ENCODE data around the gene BAX. TPM values are rescaled to one million over a fixed set of nuclear protein-coding genes. Genes with fewer than 3 reads are reported as not detected.

Gene BAX
- total RNA-seq, 1 experiment from 2014 or later, result 107 TPM

DNA sequence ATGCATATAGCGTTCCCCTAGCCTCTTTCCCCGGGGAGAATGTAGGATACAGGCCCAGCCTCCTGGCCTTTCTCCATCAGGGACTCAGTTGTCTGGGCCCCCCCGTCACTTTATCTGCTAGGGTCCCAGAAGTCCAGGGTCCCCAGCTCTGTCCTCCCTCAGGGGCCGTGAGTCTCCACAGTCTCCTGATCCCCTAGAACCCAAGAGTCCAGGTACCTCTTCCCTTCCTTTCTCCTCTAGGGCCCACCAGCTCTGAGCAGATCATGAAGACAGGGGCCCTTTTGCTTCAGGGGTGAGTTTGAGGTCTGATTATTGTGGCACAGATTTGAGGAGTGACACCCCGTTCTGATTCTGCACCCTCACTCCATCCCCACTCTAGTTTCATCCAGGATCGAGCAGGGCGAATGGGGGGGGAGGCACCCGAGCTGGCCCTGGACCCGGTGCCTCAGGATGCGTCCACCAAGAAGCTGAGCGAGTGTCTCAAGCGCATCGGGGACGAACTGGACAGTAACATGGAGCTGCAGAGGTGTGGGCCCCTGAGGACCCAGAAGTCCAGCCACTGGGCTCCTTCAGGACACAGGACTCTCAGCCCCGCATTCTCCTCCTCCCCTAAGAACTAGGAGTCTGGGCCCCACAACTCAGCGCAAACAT, 758 bp downstream of the BAX start:
- Mint-ChIP-seq H3K27ac (ENCODE audit: unreplicated experiment) (peak overlapping the region; percentile 91), H3K4me3 (ENCODE audit: unreplicated experiment) (peak overlapping the region; percentile 85), H3K4me1 (ENCODE audit: low read depth, unreplicated experiment) (peaks cover 6% of the 10 kb centered on the region), H3K27me3 (ENCODE audit: insufficient read depth, unreplicated experiment) (no peaks in the 10 kb centered on the region), H3K36me3 (ENCODE audit: insufficient read depth, unreplicated experiment) (peaks cover 44% of the 10 kb centered on the region), H3K9me3 (ENCODE audit: unreplicated experiment) (no peaks in the 10 kb centered on the region)
- no peak for TF ChIP-seq CTCF (IDR thresholded peaks at IDR 0.05; ENCODE audit: insufficient read depth in 1 of 2, low read depth in 1 of 2, low read length in 1 of 2, severe bottlenecking in 1 of 2, unreplicated experiment in 1 of 2)
- no peaks in the 10 kb centered on the region for H3K27me3 ChIP-seq (replicated peaks; ENCODE audit: control insufficient read depth, insufficient read depth, low read length)
- ChIA-PET POLR2A (interaction anchor here (0.6 kb wide), 1 partner anchor 11 kb away, joined by 3 read pairs; no protein-coding TSS in a partner anchor), CTCF (no interaction called here)
- peaks cover 11% of the 10 kb centered on the region for H3K4me1 ChIP-seq
- BruUV-seq (replicated peaks), result no TSS peak
- intact Hi-C loops (cut with micrococcal nuclease; ENCODE audit: unreplicated experiment), result loop anchor here (2.0 kb wide), 1 partner anchor 55 kb away; the partner anchor contains the start of gene NUCB1
- H3K36me3 ChIP-seq (ENCODE audit: control insufficient read depth, insufficient read depth, low read length), result peaks cover 2% of the 10 kb centered on the region; the same call in 1 of the 2 replicates
- peak overlapping the region; percentile 70 for H3K4me3 ChIP-seq (ENCODE audit: low read depth, low read length)
- no peaks in the 10 kb centered on the region for H3K9me3 ChIP-seq
- no peak for DNase-seq

DNA sequence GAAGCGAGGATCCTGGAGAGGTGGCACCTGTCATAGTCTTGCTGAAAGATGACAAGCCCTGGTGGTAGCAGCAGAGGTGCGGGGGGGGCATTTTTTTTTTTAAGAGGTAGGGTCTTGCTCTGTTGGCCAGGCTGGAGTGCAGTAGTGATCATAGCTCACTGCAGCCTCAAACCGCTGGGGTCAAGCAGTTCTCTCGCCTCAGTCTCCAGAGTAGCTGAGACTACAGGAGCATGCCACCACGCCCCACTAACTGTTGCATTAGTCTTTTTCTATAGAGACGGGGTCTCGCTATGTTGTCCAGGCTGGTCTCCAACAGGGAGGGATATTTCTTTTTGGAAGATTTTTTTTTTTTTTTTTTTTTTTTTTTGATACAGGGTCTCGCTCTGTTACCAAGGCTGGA, 3.3 kb downstream of the BAX start:
- no TSS peak for BruUV-seq (replicated peaks)
- no peak for TF ChIP-seq CTCF (IDR thresholded peaks at IDR 0.05; ENCODE audit: insufficient read depth in 1 of 2, low read depth in 1 of 2, low read length in 1 of 2, severe bottlenecking in 1 of 2, unreplicated experiment in 1 of 2)
- Mint-ChIP-seq H3K27me3 (ENCODE audit: insufficient read depth, unreplicated experiment) (no peaks in the 10 kb centered on the region), H3K9me3 (ENCODE audit: unreplicated experiment) (no peaks in the 10 kb centered on the region), H3K4me1 (ENCODE audit: low read depth, unreplicated experiment) (peaks cover 28% of the 10 kb centered on the region), H3K36me3 (ENCODE audit: insufficient read depth, unreplicated experiment) (peaks cover 68% of the 10 kb centered on the region), H3K4me3 (ENCODE audit: unreplicated experiment) (no peak overlapping the region), H3K27ac (ENCODE audit: unreplicated experiment) (no peak overlapping the region)
- ChIA-PET CTCF (interaction anchor here (0.7 kb wide), 1 partner anchor 35 kb away, joined by 3 read pairs; the partner anchor contains the start of gene RUVBL2), POLR2A (no interaction called here)
- Histone ChIP-seq H3K27me3 (replicated peaks; ENCODE audit: control insufficient read depth, insufficient read depth, low read length) (no peaks in the 10 kb centered on the region), H3K4me3 (ENCODE audit: low read depth, low read length) (no peak overlapping the region), H3K36me3 (ENCODE audit: control insufficient read depth, insufficient read depth, low read length) (peaks cover 2% of the 10 kb centered on the region; the same call in 1 of the 2 replicates), H3K9me3 (no peaks in the 10 kb centered on the region), H3K4me1 (peaks cover 28% of the 10 kb centered on the region)
- intact Hi-C loops (cut with micrococcal nuclease; ENCODE audit: unreplicated experiment), result no loop called here
- DNase-seq, result no peak

DNA sequence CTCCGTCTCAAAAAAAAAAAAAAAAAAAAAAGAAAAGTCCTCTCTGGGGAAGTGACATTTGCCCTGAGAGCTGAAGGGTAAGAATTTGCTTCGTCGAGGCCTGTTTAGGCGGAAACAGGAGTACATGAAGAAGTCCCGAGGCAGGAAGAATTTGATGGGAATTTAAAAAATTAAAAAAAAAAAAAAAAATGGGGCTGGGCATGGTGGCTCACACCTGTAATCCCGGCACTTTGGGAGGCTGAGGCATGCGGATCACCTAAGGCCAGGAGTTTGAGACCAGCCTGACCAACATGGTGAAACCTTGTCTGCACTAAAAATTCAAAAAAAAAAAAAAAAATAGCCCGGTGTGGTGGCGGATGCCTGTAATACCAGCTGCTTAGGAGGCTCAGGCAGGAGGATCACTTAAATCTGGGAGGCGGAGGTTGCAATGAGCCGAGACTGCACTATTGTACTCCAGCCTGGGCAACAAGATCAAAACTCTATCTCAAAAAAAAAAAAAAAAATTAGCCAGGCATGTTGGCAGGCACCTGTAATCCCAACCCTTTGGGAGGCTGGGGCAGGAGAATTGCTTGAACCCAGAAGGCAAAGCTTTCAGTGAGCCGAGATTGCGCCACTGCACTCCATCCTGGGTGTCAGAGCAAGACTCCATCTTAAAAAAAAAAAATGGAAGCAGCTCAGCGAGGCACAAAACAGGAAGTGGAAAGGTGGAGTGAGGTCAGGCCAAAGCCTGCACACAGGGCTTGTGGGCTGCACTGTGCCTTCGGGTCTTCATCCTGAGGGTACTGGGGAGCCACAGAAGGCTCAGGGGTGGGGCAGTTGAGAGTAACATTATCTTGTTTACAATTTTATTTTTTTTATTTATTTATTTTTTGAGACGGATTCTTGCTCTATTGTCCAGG, 4.9 kb downstream of the BAX start:
- no peak for TF ChIP-seq CTCF (IDR thresholded peaks at IDR 0.05; ENCODE audit: insufficient read depth in 1 of 2, low read depth in 1 of 2, low read length in 1 of 2, severe bottlenecking in 1 of 2, unreplicated experiment in 1 of 2)
- Mint-ChIP-seq H3K4me3 (ENCODE audit: unreplicated experiment) (no peak overlapping the region), H3K36me3 (ENCODE audit: insufficient read depth, unreplicated experiment) (peaks cover 74% of the 10 kb centered on the region), H3K27me3 (ENCODE audit: insufficient read depth, unreplicated experiment) (no peaks in the 10 kb centered on the region), H3K9me3 (ENCODE audit: unreplicated experiment) (no peaks in the 10 kb centered on the region), H3K27ac (ENCODE audit: unreplicated experiment) (peak overlapping the region; percentile 51), H3K4me1 (ENCODE audit: low read depth, unreplicated experiment) (peaks cover 37% of the 10 kb centered on the region)
- POLR2A ChIA-PET, result interaction anchor here (0.6 kb wide), 1 partner anchor 79 kb away, joined by 3 read pairs; no protein-coding TSS in a partner anchor
- Histone ChIP-seq H3K4me3 (ENCODE audit: low read depth, low read length) (no peak overlapping the region), H3K9me3 (no peaks in the 10 kb centered on the region), H3K27me3 (replicated peaks; ENCODE audit: control insufficient read depth, insufficient read depth, low read length) (no peaks in the 10 kb centered on the region), H3K4me1 (peaks cover 28% of the 10 kb centered on the region), H3K36me3 (ENCODE audit: control insufficient read depth, insufficient read depth, low read length) (peaks cover 2% of the 10 kb centered on the region; the same call in 1 of the 2 replicates)
- CTCF ChIA-PET, result interaction anchor here (0.6 kb wide), 2 partner anchors 34 to 284 kb away, joined by 3 read pairs; partner anchors contain the start of gene GYS1
- no peak for DNase-seq
- intact Hi-C loops (cut with micrococcal nuclease; ENCODE audit: unreplicated experiment), result loop anchor here (5.0 kb wide), 2 partner anchors 117 to 322 kb away; partner anchors contain the start of gene DBP
- BruUV-seq (replicated peaks), result no TSS peak

Measured in Caco-2 (cell line).